Ascending aorta (tissue), 2 donors: Measurements from ENCODE around the gene ARID5B. TPM values are rescaled to one million over a fixed set of nuclear protein-coding genes. Genes with fewer than 3 reads are reported as not detected.
A peak's percentile ranks its signal among the peaks of the same experiment; 100 is the strongest.

ENCODE experiments used
- DNase-seq, 2 donors: peaks; one replicate each; pipeline ENCODE4 v3.0.0-alpha.2; 2019; ENCODE audit warnings: low spot score in 2 of 2
- H3K27ac ChIP-seq, 2 donors: fragments of 200-600 bp; sonication (generic); one replicate each; pipeline ENCODE4 v1.5.1; 2016 to 2017; ENCODE audit warnings: mild to moderate bottlenecking in 1 of 2
- H3K27me3 ChIP-seq: fragments of 200-600 bp; sonication (generic); one replicate; pipeline ENCODE4 v1.5.1; 2017
- H3K36me3 ChIP-seq, 2 donors: fragments of 200-600 bp; sonication (generic); one replicate each; pipeline ENCODE4 v1.5.1; 2016
- H3K4me1 ChIP-seq, 2 donors: fragments of 200-600 bp; sonication (generic); one replicate each; pipeline ENCODE4 v1.5.1; 2016 to 2017; ENCODE audit warnings: mild to moderate bottlenecking in 1 of 2
- H3K4me3 ChIP-seq, 2 donors: fragments of 200-600 bp; sonication (generic); one replicate each; pipeline ENCODE4 v1.5.1; 2016 to 2017; ENCODE audit warnings: mild to moderate bottlenecking in 1 of 2
- H3K9me3 ChIP-seq, 2 donors: fragments of 200-600 bp; sonication (generic); one replicate each; pipeline ENCODE4 v1.5.1; 2016
- CTCF ChIP-seq, 3 experiments: fragments of 200-600 bp in 2 of 3; fragments of 450-650 bp in 1 of 3; sonication (generic) in 2 of 3; IDR thresholded peaks; one replicate each; pipeline ENCODE4 v1.5.1; 2016 to 2019; ENCODE audit warnings: antibody characterized with exemption in 3 of 3, mild to moderate bottlenecking in 1 of 3, moderate library complexity in 1 of 3
- intact Hi-C: fragments of 100-400 bp; cut with DNase I; formaldehyde crosslinking; loops from one replicate; pipeline ENCODE4 v1.15.1; 2023
- total RNA-seq: library from RNA; depleted of rRNA; stranded (reverse); fragments of >200 nt; gene quantifications from one replicate; pipeline ENCODE4 v1.1.0, GENCODE V29; 2016

Gene ARID5B
- total RNA-seq, 1 donor from 2014 or later: 92.5 TPM

- intact Hi-C loops: no loop called here
- Histone ChIP-seq H3K9me3 (peaks cover 0 to 12% of the 10 kb centered on the region in 2 donors), H3K27ac (no peak overlapping the region), H3K4me3 (peak overlapping the region in 1 of 2 donors; percentile 9), H3K4me1 (peaks cover 0 to 35% of the 10 kb centered on the region in 2 donors), H3K36me3 (no peaks in the 10 kb centered on the region), H3K27me3 (no peaks in the 10 kb centered on the region)
- DNase-seq: no peak
- no peak for TF ChIP-seq CTCF (IDR thresholded peaks at IDR 0.05)
Measured at GRCh38 chr10:61935077-61935476, 33.6 kb downstream of the ARID5B start.

GRCh38 chr10:61936770-61937169 is 35.3 kb downstream of the ARID5B start:
- H3K4me1 ChIP-seq: peaks cover 2 to 45% of the 10 kb centered on the region in 2 donors
- H3K27ac ChIP-seq: peak overlapping the region; percentile 73 to 80
- H3K36me3 ChIP-seq: no peaks in the 10 kb centered on the region
- no peak for DNase-seq
- TF ChIP-seq CTCF (IDR thresholded peaks at IDR 0.05): no peak
- peaks cover 0 to 12% of the 10 kb centered on the region in 2 donors for H3K9me3 ChIP-seq
- intact Hi-C loops: loop anchor here (2.0 kb wide), 1 partner anchor 32 kb away; no protein-coding TSS in a partner anchor
- no peaks in the 10 kb centered on the region for H3K27me3 ChIP-seq
- no peak overlapping the region for H3K4me3 ChIP-seq

- H3K4me1 ChIP-seq: peaks cover 6 to 53% of the 10 kb centered on the region in 2 donors
- H3K4me3 ChIP-seq: peak overlapping the region; percentile 21 to 34
- DNase-seq: no peak
- H3K27me3 ChIP-seq: no peaks in the 10 kb centered on the region
- TF ChIP-seq CTCF (IDR thresholded peaks at IDR 0.05): no peak
- intact Hi-C loops: loop anchor here (2.0 kb wide), 1 partner anchor 33 kb away; no protein-coding TSS in a partner anchor
- peaks cover 0 to 12% of the 10 kb centered on the region in 2 donors for H3K9me3 ChIP-seq
- H3K36me3 ChIP-seq: no peaks in the 10 kb centered on the region
- peak overlapping the region; percentile 73 to 80 for H3K27ac ChIP-seq
Measured at GRCh38 chr10:61937631-61938351, 36.3 kb downstream of the ARID5B start.

- Histone ChIP-seq H3K4me1 (peaks cover 6 to 66% of the 10 kb centered on the region in 2 donors), H3K27me3 (no peaks in the 10 kb centered on the region), H3K9me3 (no peaks in the 10 kb centered on the region), H3K36me3 (no peaks in the 10 kb centered on the region), H3K27ac (peak overlapping the region; percentile 73 to 80), H3K4me3 (peak overlapping the region in 1 of 2 donors; percentile 10)
- no peak for DNase-seq
- intact Hi-C loops: loop anchor here (5.0 kb wide), 1 partner anchor 97 kb away; no protein-coding TSS in a partner anchor
- no peak for TF ChIP-seq CTCF (IDR thresholded peaks at IDR 0.05)
Measured at GRCh38 chr10:61939902-61940301, 38.4 kb downstream of the ARID5B start.

GRCh38 chr10:61941202-61941681 is 39.7 kb downstream of the ARID5B start:
- H3K4me3 ChIP-seq: no peak overlapping the region
- peak overlapping the region; percentile 79 for H3K27ac ChIP-seq
- H3K4me1 ChIP-seq: peaks cover 6 to 64% of the 10 kb centered on the region in 2 donors
- no peaks in the 10 kb centered on the region for H3K36me3 ChIP-seq
- H3K9me3 ChIP-seq: no peaks in the 10 kb centered on the region
- intact Hi-C loops: loop anchor here (5.0 kb wide), 1 partner anchor 96 kb away; no protein-coding TSS in a partner anchor
- DNase-seq: no peak
- no peak for TF ChIP-seq CTCF (IDR thresholded peaks at IDR 0.05)
- no peaks in the 10 kb centered on the region for H3K27me3 ChIP-seq
